Choroid plexus epithelial cell (primary cell): ENCODE measurements around the gene MYO1D.

Source experiments
- DNase-seq: peaks from one replicate; pipeline ENCODE4 v3.0.0-alpha.2; 2010; ENCODE audit warnings: low read depth
- H3K4me3 ChIP-seq: 2 replicates; pipeline ENCODE4 v1.5.1; 2011; ENCODE audit warnings: low read depth, mild to moderate bottlenecking, control low read depth, low read length, moderate library complexity
- CTCF ChIP-seq: conservative IDR thresholded peaks from 2 replicates; pipeline ENCODE4 v1.5.1; 2011; ENCODE audit warnings: low read depth, mild to moderate bottlenecking, control low read depth, inconsistent platforms, low read length, moderate library complexity

The MYO1D gene

GRCh38 chr17:32498391-32498790 is 378.5 kb downstream of the MYO1D start:
- no peak for DNase-seq
- H3K4me3 ChIP-seq = no peak overlapping the region
- no peak for TF ChIP-seq CTCF

- peak; percentile 44 for TF ChIP-seq CTCF
- no peak overlapping the region for H3K4me3 ChIP-seq
- no peak for DNase-seq
Measured at GRCh38 chr17:32497431-32498205, 379.3 kb downstream of the MYO1D start.

- DNase-seq = peak; percentile 67
- H3K4me3 ChIP-seq = no peak overlapping the region
- TF ChIP-seq CTCF = no peak
Measured at GRCh38 chr17:32496395-32497073, 380.4 kb downstream of the MYO1D start.

- H3K4me3 ChIP-seq = no peak overlapping the region
- DNase-seq = peak; percentile 63
- TF ChIP-seq CTCF = no peak
Measured at GRCh38 chr17:32495359-32496231, 381.3 kb downstream of the MYO1D start.

GRCh38 chr17:32494621-32495358 is 382.1 kb downstream of the MYO1D start:
- no peak overlapping the region for H3K4me3 ChIP-seq
- no peak for DNase-seq
- no peak for TF ChIP-seq CTCF

- TF ChIP-seq CTCF = no peak
- no peak for DNase-seq
- no peak overlapping the region for H3K4me3 ChIP-seq
Measured at GRCh38 chr17:32493976-32494513, 382.9 kb downstream of the MYO1D start.
